H1 (cell line): Measurements from ENCODE around the gene SEMA4F. TPM values are rescaled to one million over a fixed set of nuclear protein-coding genes. Genes with fewer than 3 reads are reported as not detected.

Experiments used
- CTCF ChIA-PET: fragments of 300-600 bp; sonication (Branson Sonifier 250); formaldehyde crosslinking; loops from one replicate; lab custom pipeline; 2021; ENCODE audit not compliant: partially characterized antibody; lab: Charles Lee
- POLR2A ChIA-PET: fragments of 300-600 bp; sonication (Branson Sonifier 250); formaldehyde crosslinking; loops from one replicate; lab custom pipeline; 2021; ENCODE audit warnings: inconsistent platforms; ENCODE audit not compliant: partially characterized antibody; lab: Charles Lee
- DNase-seq, 2 experiments: peaks; one replicate each; pipeline versions ENCODE4 v3.0.0 to v3.0.0-alpha.2; 2010 to 2022; ENCODE audit warnings: low spot score in 2 of 2, low read depth in 1 of 2, mixed read lengths in 1 of 2
- FAIRE-seq: peaks from 2 replicates; lab custom pipeline; 2011; peaks lifted over from hg19 to GRCh38; lab: Jason Lieb, UNC
- H2AFZ ChIP-seq: 2 replicates; pipeline ENCODE4 v1.8.1; 2012; ENCODE audit warnings: low read length, inconsistent platforms
- H2AK5ac ChIP-seq: 2 replicates; pipeline ENCODE4 v1.6.1; 2013; ENCODE audit warnings: low read depth, low read length
- H2BK120ac ChIP-seq: replicated peaks from 2 replicates; pipeline ENCODE3; 2013; ENCODE audit warnings: low read depth, low read length, inconsistent platforms
- H2BK12ac ChIP-seq: 2 replicates; pipeline ENCODE4 v1.6.1; 2013; ENCODE audit warnings: low read depth, low read length
- H2BK15ac ChIP-seq: 2 replicates; pipeline ENCODE4 v1.6.1; 2013; ENCODE audit warnings: low read length
- H2BK20ac ChIP-seq: 2 replicates; pipeline ENCODE4 v1.6.1; 2013; ENCODE audit warnings: low read length
- H2BK5ac ChIP-seq: 2 replicates; pipeline ENCODE4 v1.6.1; 2013; ENCODE audit warnings: low read depth, low read length
- H3K14ac ChIP-seq: 2 replicates; pipeline ENCODE4 v1.6.1; 2013; ENCODE audit warnings: inconsistent platforms; ENCODE audit not compliant: insufficient read length
- H3K18ac ChIP-seq: 2 replicates; pipeline ENCODE4 v1.6.1; 2013; ENCODE audit warnings: low read length; ENCODE audit errors: extremely low read depth
- H3K23ac ChIP-seq: 2 replicates; pipeline ENCODE4 v1.6.1; 2013; ENCODE audit warnings: inconsistent platforms; ENCODE audit not compliant: insufficient read length
- H3K23me2 ChIP-seq: 2 replicates; pipeline ENCODE4 v1.6.1; 2013; ENCODE audit warnings: low read depth, low read length
- H3K27ac ChIP-seq: 2 replicates; pipeline ENCODE4 v1.6.1; 2011; ENCODE audit warnings: low read depth, low read length, inconsistent platforms
- H3K27me3 ChIP-seq, 4 experiments: replicated peaks in 1 of 4; 1 replicate in 1 of 4; 2 replicates in 3 of 4; pipeline versions ENCODE4 v1.6.1 to v1.8.1; 2011 to 2013; ENCODE audit warnings: low read length in 3 of 4, mild to moderate bottlenecking in 3 of 4, inconsistent platforms in 2 of 4, mixed read lengths in 2 of 4, moderate library complexity in 1 of 4; ENCODE audit not compliant: control insufficient read depth in 3 of 4, insufficient read depth in 3 of 4; ENCODE audit errors: extremely low read depth in 1 of 4
- H3K36me3 ChIP-seq, 4 experiments: 2 replicates each; pipeline versions ENCODE4 v1.6.1 to v1.8.1; 2011 to 2013; ENCODE audit warnings: mild to moderate bottlenecking in 4 of 4, low read length in 3 of 4, moderate library complexity in 2 of 4, control low read depth in 1 of 4, inconsistent platforms in 1 of 4; ENCODE audit not compliant: insufficient read depth in 4 of 4, control insufficient read depth in 2 of 4
- H3K4ac ChIP-seq: replicated peaks from 2 replicates; pipeline ENCODE3; 2013; ENCODE audit warnings: low read length, low read depth, mixed read lengths, inconsistent platforms; ENCODE audit not compliant: insufficient read length
- H3K4me1 ChIP-seq, 4 experiments: replicated peaks in 1 of 4; 1 replicate in 1 of 4; 2 replicates in 3 of 4; pipeline versions ENCODE4 v1.6.1 to v1.8.1; 2011 to 2013; ENCODE audit warnings: low read length in 3 of 4, inconsistent platforms in 2 of 4, mixed read lengths in 1 of 4; ENCODE audit not compliant: insufficient read depth in 4 of 4, control insufficient read depth in 3 of 4
- H3K4me2 ChIP-seq, 2 experiments: 2 replicates each; pipeline versions ENCODE4 v1.6.1 to v1.8.1; 2011 to 2013; ENCODE audit warnings: low read depth in 2 of 2, low read length in 2 of 2, control low read depth in 1 of 2, inconsistent platforms in 1 of 2, mild to moderate bottlenecking in 1 of 2; ENCODE audit not compliant: insufficient read depth in 1 of 2
- H3K4me3 ChIP-seq, 4 experiments: fragments of 200-600, 300-600 bp in 1 of 4; sonication (generic), shearing (Covaris generic), sonication (Bioruptor Twin) in 1 of 4; 2 replicates each; pipeline versions ENCODE4 v1.5.1 to v1.8.1; 2011 to 2016; ENCODE audit warnings: low read length in 4 of 4, low read depth in 3 of 4, control low read depth in 2 of 4, inconsistent platforms in 2 of 4, mild to moderate bottlenecking in 2 of 4, mixed read lengths in 1 of 4, moderate library complexity in 1 of 4; ENCODE audit not compliant: insufficient read depth in 2 of 4; ENCODE audit errors: extremely low read depth in 1 of 4
- H3K56ac ChIP-seq: replicated peaks from 2 replicates; pipeline ENCODE3; 2013; ENCODE audit warnings: low read depth, mild to moderate bottlenecking, mixed read lengths, low read length, inconsistent platforms; ENCODE audit not compliant: insufficient read length
- H3K79me1 ChIP-seq: 2 replicates; pipeline ENCODE4 v1.6.1; 2013; ENCODE audit warnings: low read depth, low read length, control low read depth
- H3K79me2 ChIP-seq, 2 experiments: 2 replicates each; pipeline versions ENCODE4 v1.6.1 to v1.8.1; 2012 to 2013; ENCODE audit warnings: low read length in 2 of 2, mild to moderate bottlenecking in 2 of 2, inconsistent platforms in 1 of 2; ENCODE audit not compliant: insufficient read depth in 2 of 2, control insufficient read depth in 1 of 2
- H3K9ac ChIP-seq, 4 experiments: replicated peaks in 1 of 4; 1 replicate in 1 of 4; 2 replicates in 3 of 4; pipeline versions ENCODE4 v1.6.1 to v1.8.1; 2011 to 2013; ENCODE audit warnings: low read depth in 3 of 4, low read length in 3 of 4, control low read depth in 2 of 4, mild to moderate bottlenecking in 2 of 4, moderate library complexity in 2 of 4, inconsistent platforms in 1 of 4; ENCODE audit errors: extremely low read depth in 1 of 4
- H3K9me3 ChIP-seq, 2 experiments: 2 replicates each; pipeline versions ENCODE4 v1.6.1 to v1.8.1; 2012 to 2013; ENCODE audit warnings: mild to moderate bottlenecking in 2 of 2, moderate library complexity in 2 of 2, control low read depth in 1 of 2, inconsistent platforms in 1 of 2, low read depth in 1 of 2, low read length in 1 of 2, mixed read lengths in 1 of 2; ENCODE audit not compliant: insufficient read depth in 2 of 2
- H4K20me1 ChIP-seq, 2 experiments: replicated peaks in 1 of 2; 2 replicates each; pipeline versions ENCODE3 to v1.8.1; 2011 to 2013; ENCODE audit warnings: inconsistent platforms in 2 of 2, low read length in 2 of 2, mild to moderate bottlenecking in 1 of 2; ENCODE audit not compliant: insufficient read depth in 2 of 2, control insufficient read depth in 1 of 2
- H4K5ac ChIP-seq: 2 replicates; pipeline ENCODE4 v1.6.1; 2013; ENCODE audit warnings: low read length, low read depth, mixed read lengths, inconsistent platforms; ENCODE audit not compliant: insufficient read length
- H4K8ac ChIP-seq: 2 replicates; pipeline ENCODE4 v1.8.0; 2013; ENCODE audit warnings: mild to moderate bottlenecking, moderate library complexity, low read length, inconsistent platforms; ENCODE audit not compliant: insufficient read depth; ENCODE audit errors: extremely low read depth
- H4K91ac ChIP-seq: replicated peaks from 2 replicates; pipeline ENCODE3; 2013; ENCODE audit warnings: low read length, mixed read lengths, inconsistent platforms; ENCODE audit not compliant: insufficient read length
- POLR2AphosphoS5 ChIP-seq: IDR thresholded peaks from 2 replicates; pipeline ENCODE4 v1.6.1; 2011; ENCODE audit warnings: low read depth, low read length
- WGBS, 2 experiments: shearing (Covaris generic) in 1 of 2; methylation state at CpG; one replicate each; pipeline versions ENCODE4 v1.1.6 to v1.1.7; 2013 to 2015; ENCODE audit warnings: low lambda C conversion rate in 2 of 2, mixed read lengths in 2 of 2, inconsistent platforms in 1 of 2, low coverage in 1 of 2, missing lambda C conversion rate in 1 of 2; ENCODE audit not compliant: insufficient replicate concordance in 2 of 2, insufficient coverage in 1 of 2, insufficient read length in 1 of 2; ENCODE audit errors: extremely low coverage in 1 of 2, missing lambda C conversion rate in 1 of 2; 5-methylcytosine and 5-hydroxymethylcytosine counted together
- polyA plus RNA-seq, 7 experiments: library from polyadenylated mRNA; depleted of rRNA in 3 of 7; stranded (reverse) in 5 of 7; unstranded in 2 of 7; fragments of >200 nt in 5 of 7; fragments of 200-250 nt in 2 of 7; gene quantifications; 1 replicate in 5 of 7; 2 replicates in 1 of 7; 4 replicates in 1 of 7; pipeline versions ENCODE4 v1.2.1 to v1.2.3, GENCODE V29; 2011 to 2013; ENCODE audit warnings: missing spikeins in 2 of 7, mixed read lengths in 2 of 7
- total RNA-seq: library from RNA; stranded (reverse); fragmentation: NEBNext Ultra II Directional; extraction: Animal tissue kit (Norgen Biotek cat#: 25700); gene quantifications from 2 replicates; pipeline ENCODE4 v1.2.1, GENCODE V29; 2021

The SEMA4F gene
- total and polyA plus RNA-seq, 2 of the 8 experiments (the other 6 are each of a cell fraction or from before 2014, with no cell fraction given), result 3.3 to 3.4 TPM

DNA sequence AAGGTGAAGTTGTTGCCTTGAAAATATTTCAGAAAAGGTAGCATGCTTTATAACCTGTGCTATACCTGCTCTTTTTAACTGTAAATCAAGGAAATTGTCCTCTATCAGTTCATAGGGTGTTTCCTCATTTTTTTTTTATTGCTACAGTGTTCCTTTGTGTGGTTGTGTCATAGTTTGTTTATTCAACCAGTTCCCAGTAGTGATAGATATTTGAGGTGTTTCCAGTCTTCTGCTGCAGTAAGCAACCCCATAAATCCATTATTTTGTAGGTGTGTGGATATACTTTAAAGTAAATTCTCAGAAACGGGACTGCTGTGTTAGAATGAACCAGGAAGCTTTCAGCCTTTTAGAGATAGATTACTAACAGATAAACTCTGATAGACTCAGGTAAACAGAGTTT lies 39.6 kb downstream of the SEMA4F start:
- no peaks in the 10 kb centered on the region for H3K79me2 ChIP-seq
- H3K18ac ChIP-seq, result no peak overlapping the region
- no peak overlapping the region for H3K23ac ChIP-seq
- no peaks in the 10 kb centered on the region for H3K27me3 ChIP-seq
- FAIRE-seq, result no peak
- H4K91ac ChIP-seq, result no peak overlapping the region
- TF ChIP-seq POLR2AphosphoS5, result no peak
- H4K20me1 ChIP-seq, result no peaks in the 10 kb centered on the region
- DNase-seq, result no peak
- H3K27ac ChIP-seq, result no peak overlapping the region
- H3K56ac ChIP-seq, result no peak overlapping the region
- H3K79me1 ChIP-seq, result no peaks in the 10 kb centered on the region
- 87% methylated on average over 1 of the region's 1 CpG; no CpG with 5 or more reads in 1 of the 2 experiments for WGBS, 2 experiments
- H3K23me2 ChIP-seq, result no peaks in the 10 kb centered on the region
- no peak overlapping the region for H3K4me2 ChIP-seq
- H2AFZ ChIP-seq, result no peak overlapping the region
- CTCF ChIA-PET, result interaction anchor here (1.0 to 2.0 kb wide), 3 partner anchors 9 to 184 kb away, joined by 4 to 8 read pairs (median 7); no protein-coding TSS in a partner anchor
- no peaks in the 10 kb centered on the region for H3K4me1 ChIP-seq
- no peak overlapping the region for H2AK5ac ChIP-seq
- H2BK12ac ChIP-seq, result no peak overlapping the region
- H3K36me3 ChIP-seq, result no peaks in the 10 kb centered on the region
- H3K4me3 ChIP-seq, result no peak overlapping the region
- no peak overlapping the region for H2BK5ac ChIP-seq
- H4K8ac ChIP-seq, result no peak overlapping the region
- no peak overlapping the region for H3K14ac ChIP-seq
- H2BK15ac ChIP-seq, result no peak overlapping the region
- no peak overlapping the region for H3K9ac ChIP-seq
- no peak overlapping the region for H3K4ac ChIP-seq
- H3K9me3 ChIP-seq, result no peaks in the 10 kb centered on the region
- no peak overlapping the region for H2BK120ac ChIP-seq
- H2BK20ac ChIP-seq, result no peak overlapping the region
- POLR2A ChIA-PET, result no interaction called here
- H4K5ac ChIP-seq, result no peak overlapping the region
